Measurements from ENCODE around the gene PDYN. TPM values are rescaled to one million over a fixed set of nuclear protein-coding genes. Genes with fewer than 3 reads are reported as not detected.

The PDYN gene
- total and polyA plus RNA-seq, 2 donors (not counting 1 experiment from before 2014, with no cell fraction given), result not detected

DNA sequence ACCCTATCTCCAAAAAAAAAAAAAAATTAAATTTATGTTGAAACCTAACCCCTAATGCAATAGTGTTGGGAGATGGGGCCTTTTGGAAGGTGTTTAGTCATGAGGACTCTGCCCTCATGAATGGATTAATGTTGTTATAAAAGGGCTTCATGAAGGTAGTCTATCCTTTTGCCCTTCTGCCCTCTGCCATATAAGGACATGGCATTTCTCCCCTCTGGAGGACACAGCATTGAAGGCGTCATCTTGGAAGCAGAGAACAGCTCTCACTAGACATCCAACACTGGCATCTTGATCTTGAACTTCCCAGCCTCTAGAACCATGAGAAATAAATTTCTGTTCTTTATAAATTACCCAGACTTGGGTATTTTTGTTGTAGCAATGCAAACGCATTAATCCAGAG, 35.4 kb downstream of the PDYN start:
- no peak overlapping the region for H2AFZ ChIP-seq (ENCODE audit: insufficient read depth, low read depth, low read length, poor library complexity, severe bottlenecking)
- H3K9me3 ChIP-seq (ENCODE audit: control extremely low read depth in 1 of 3, control insufficient read depth in 2 of 3, insufficient read depth in 1 of 3, low read length in 2 of 3), result peaks cover 0 to 2% (median 0%) of the 10 kb centered on the region in 3 donors
- H3K9me3 Mint-ChIP-seq (ENCODE audit: insufficient read depth), result no peaks in the 10 kb centered on the region
- H3K27me3 Mint-ChIP-seq, result no peaks in the 10 kb centered on the region
- H3K4me3 ChIP-seq (ENCODE audit: control extremely low read depth in 1 of 5, extremely low read depth in 1 of 5, insufficient read depth in 1 of 5, low read depth in 2 of 5, low read length in 4 of 5), result no peak overlapping the region
- ATAC-seq (ENCODE audit: low read depth) (no peak), DNase-seq (no peak)
- H3K4me1 Mint-ChIP-seq, result peaks cover 18% of the 10 kb centered on the region
- intact Hi-C loops (cut with micrococcal nuclease), result loop anchor here (10.0 kb wide), 1 partner anchor 184 kb away; no protein-coding TSS in a partner anchor
- POLR2A ChIA-PET, result no interaction called here
- H3K4me3 Mint-ChIP-seq, result no peak overlapping the region
- no peaks in the 10 kb centered on the region for H3K27me3 ChIP-seq (replicated peaks in 1 of 4; ENCODE audit: control extremely low read depth in 1 of 4, control insufficient read depth in 3 of 4, insufficient read depth in 4 of 4, low read length in 3 of 4)
- H3K36me3 ChIP-seq (replicated peaks in 1 of 2; ENCODE audit: control extremely low read depth in 1 of 2, control insufficient read depth in 1 of 2, extremely low read depth in 1 of 2, insufficient read depth in 2 of 2, low read length in 1 of 2), result no peaks in the 10 kb centered on the region
- H4K20me1 ChIP-seq (ENCODE audit: control insufficient read depth, insufficient read depth, low read length, poor library complexity, severe bottlenecking), result no peaks in the 10 kb centered on the region
- H3K4me1 ChIP-seq (ENCODE audit: control insufficient read depth in 2 of 2, insufficient read depth in 2 of 2, low read length in 2 of 2), result peaks cover 19 to 23% of the 10 kb centered on the region in 2 donors
- CTCF ChIA-PET, result interaction anchor here (0.7 to 1.8 kb wide), 2 partner anchors 8 to 247 kb away, joined by 4 to 5 read pairs; no protein-coding TSS in a partner anchor
- no CpG with 5 or more reads among the region's 2 CpGs for WGBS (ENCODE audit: insufficient coverage)
- no peak overlapping the region for H3K9ac ChIP-seq (ENCODE audit: low read length)
- no peak overlapping the region for H3K27ac ChIP-seq (ENCODE audit: low read length in 2 of 2)
- no peak overlapping the region for H3K27ac Mint-ChIP-seq
- TF ChIP-seq, protein P1, sequence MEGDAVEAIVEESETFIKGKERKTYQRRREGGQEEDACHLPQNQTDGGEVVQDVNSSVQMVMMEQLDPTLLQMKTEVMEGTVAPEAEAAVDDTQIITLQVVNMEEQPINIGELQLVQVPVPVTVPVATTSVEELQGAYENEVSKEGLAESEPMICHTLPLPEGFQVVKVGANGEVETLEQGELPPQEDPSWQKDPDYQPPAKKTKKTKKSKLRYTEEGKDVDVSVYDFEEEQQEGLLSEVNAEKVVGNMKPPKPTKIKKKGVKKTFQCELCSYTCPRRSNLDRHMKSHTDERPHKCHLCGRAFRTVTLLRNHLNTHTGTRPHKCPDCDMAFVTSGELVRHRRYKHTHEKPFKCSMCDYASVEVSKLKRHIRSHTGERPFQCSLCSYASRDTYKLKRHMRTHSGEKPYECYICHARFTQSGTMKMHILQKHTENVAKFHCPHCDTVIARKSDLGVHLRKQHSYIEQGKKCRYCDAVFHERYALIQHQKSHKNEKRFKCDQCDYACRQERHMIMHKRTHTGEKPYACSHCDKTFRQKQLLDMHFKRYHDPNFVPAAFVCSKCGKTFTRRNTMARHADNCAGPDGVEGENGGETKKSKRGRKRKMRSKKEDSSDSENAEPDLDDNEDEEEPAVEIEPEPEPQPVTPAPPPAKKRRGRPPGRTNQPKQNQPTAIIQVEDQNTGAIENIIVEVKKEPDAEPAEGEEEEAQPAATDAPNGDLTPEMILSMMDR (IDR thresholded peaks at IDR 0.05), result no peak
- TF ChIP-seq EZH2 (IDR thresholded peaks at IDR 0.05; ENCODE audit: borderline replicate concordance, insufficient read depth, low read depth, low read length, poor library complexity, severe bottlenecking), result no peak
- no peaks in the 10 kb centered on the region for H3K79me2 ChIP-seq (ENCODE audit: control insufficient read depth, insufficient read depth, low read length)
- no peak overlapping the region for H3K4me2 ChIP-seq (replicated peaks; ENCODE audit: low read depth, low read length, poor library complexity, severe bottlenecking)

DNA sequence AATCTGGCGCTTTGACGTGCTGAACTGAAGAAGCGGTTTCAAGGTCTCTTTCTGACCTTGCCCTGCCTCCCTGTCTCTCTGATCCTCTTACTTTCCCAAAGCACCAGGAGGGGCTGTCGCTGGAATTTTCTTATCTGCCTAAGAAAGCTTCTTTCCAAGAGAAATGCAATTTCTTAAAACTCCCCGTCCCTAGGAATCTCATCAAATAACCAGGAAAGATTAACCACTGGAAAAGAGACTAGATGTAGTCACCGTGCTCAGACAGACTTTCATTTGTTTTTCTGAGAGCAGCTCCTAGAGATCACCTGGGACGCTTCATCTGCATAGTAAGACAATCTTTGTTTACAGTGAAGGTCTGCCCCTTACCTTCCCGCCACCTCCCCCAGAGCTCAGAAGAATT, 38.6 kb downstream of the PDYN start:
- Histone ChIP-seq H3K4me3 (ENCODE audit: control extremely low read depth in 1 of 5, extremely low read depth in 1 of 5, insufficient read depth in 1 of 5, low read depth in 2 of 5, low read length in 4 of 5) (no peak overlapping the region), H3K9ac (ENCODE audit: low read length) (no peak overlapping the region), H3K9me3 (ENCODE audit: control extremely low read depth in 1 of 3, control insufficient read depth in 2 of 3, insufficient read depth in 1 of 3, low read length in 2 of 3) (peaks cover 0 to 2% (median 0%) of the 10 kb centered on the region in 3 donors), H3K79me2 (ENCODE audit: control insufficient read depth, insufficient read depth, low read length) (no peaks in the 10 kb centered on the region), H3K4me1 (ENCODE audit: control insufficient read depth in 2 of 2, insufficient read depth in 2 of 2, low read length in 2 of 2) (peaks cover 36 to 43% of the 10 kb centered on the region in 2 donors), H3K36me3 (replicated peaks in 1 of 2; ENCODE audit: control extremely low read depth in 1 of 2, control insufficient read depth in 1 of 2, extremely low read depth in 1 of 2, insufficient read depth in 2 of 2, low read length in 1 of 2) (no peaks in the 10 kb centered on the region), H4K20me1 (ENCODE audit: control insufficient read depth, insufficient read depth, low read length, poor library complexity, severe bottlenecking) (no peaks in the 10 kb centered on the region), H3K4me2 (replicated peaks; ENCODE audit: low read depth, low read length, poor library complexity, severe bottlenecking) (peak overlapping the region; percentile 3), H2AFZ (ENCODE audit: insufficient read depth, low read depth, low read length, poor library complexity, severe bottlenecking) (no peak overlapping the region), H3K27ac (ENCODE audit: low read length in 2 of 2) (no peak overlapping the region), H3K27me3 (replicated peaks in 1 of 4; ENCODE audit: control extremely low read depth in 1 of 4, control insufficient read depth in 3 of 4, insufficient read depth in 4 of 4, low read length in 3 of 4) (no peaks in the 10 kb centered on the region)
- ChIA-PET POLR2A (interaction anchor here (0.6 to 1.2 kb wide), 7 partner anchors 10 to 515 kb away, joined by 3 to 11 read pairs (median 7); no protein-coding TSS in a partner anchor), CTCF (interaction anchor here (0.8 to 5.1 kb wide), 6 partner anchors 10 to 217 kb away, joined by 3 to 42 read pairs (median 4); no protein-coding TSS in a partner anchor)
- H3K4me3 Mint-ChIP-seq, result no peak overlapping the region
- H3K4me1 Mint-ChIP-seq, result peaks cover 35% of the 10 kb centered on the region
- TF ChIP-seq EZH2 (IDR thresholded peaks at IDR 0.05; ENCODE audit: borderline replicate concordance, insufficient read depth, low read depth, low read length, poor library complexity, severe bottlenecking), result no peak
- TF ChIP-seq, protein P1 (IDR thresholded peaks at IDR 0.05), result no peak
- no peaks in the 10 kb centered on the region for H3K9me3 Mint-ChIP-seq (ENCODE audit: insufficient read depth)
- H3K27me3 Mint-ChIP-seq, result no peaks in the 10 kb centered on the region
- peak overlapping the region; percentile 17 for H3K27ac Mint-ChIP-seq
- ATAC-seq (ENCODE audit: low read depth), result no peak
- intact Hi-C loops (cut with micrococcal nuclease), result loop anchor here (2.0 to 10.0 kb wide), 2 partner anchors 110 to 180 kb away; no protein-coding TSS in a partner anchor
- DNase-seq, result no peak
- 88% methylated on average over 6 of the region's 8 CpGs for WGBS (ENCODE audit: insufficient coverage)

Data from B cell (primary cell).